ENCODE results near the gene RAB3IL1. TPM values are rescaled to one million over a fixed set of nuclear protein-coding genes. Genes with fewer than 3 reads are reported as not detected.
A peak's percentile ranks its signal among the peaks of the same experiment; 100 is the strongest.

Gene RAB3IL1
- total RNA-seq, 6 donors from 2014 or later = 4.4 to 20.7 (median 10.0) TPM

- Histone ChIP-seq H3K27ac (peak overlapping the region in 1 of 4 donors; percentile 42), H3K4me1 (peaks cover 6 to 9% (median 7%) of the 10 kb centered on the region in 4 donors), H3K4me3 (no peak overlapping the region), H3K36me3 (no peaks in the 10 kb centered on the region), H3K9me3 (no peaks in the 10 kb centered on the region), H3K27me3 (no peaks in the 10 kb centered on the region)
- TF ChIP-seq POLR2A (IDR thresholded peaks at IDR 0.05) = peak in 1 of 4 donors; percentile 25
- no peak for TF ChIP-seq EP300 (IDR thresholded peaks at IDR 0.05)
- TF ChIP-seq POLR2AphosphoS5 (IDR thresholded peaks at IDR 0.05) = peak in 1 of 2 donors; percentile 33
- ATAC-seq (ENCODE audit: low FRiP score in 2 of 2) = peak; percentile 56 to 83
- peak in 1 of 2 donors; percentile 79 for DNase-seq
- WGBS, 2 donors = 43 to 68% methylated on average over 8 to 9 of the region's 9 CpGs
These were observed 32.0 kb upstream of the RAB3IL1 start for GRCh38 chr11:61949169-61950034.

GRCh38 chr11:61948505-61948904 lies 31.1 kb upstream of the RAB3IL1 start:
- Histone ChIP-seq H3K36me3 (no peaks in the 10 kb centered on the region), H3K4me3 (no peak overlapping the region), H3K27me3 (no peaks in the 10 kb centered on the region), H3K27ac (no peak overlapping the region), H3K4me1 (peaks cover 3 to 7% (median 6%) of the 10 kb centered on the region in 4 donors), H3K9me3 (no peaks in the 10 kb centered on the region)
- DNase-seq (no peak), ATAC-seq (ENCODE audit: low FRiP score in 2 of 2) (no peak)
- 77 to 82% methylated on average over 7 of the region's 7 CpGs for WGBS, 2 donors
- no peak for TF ChIP-seq POLR2AphosphoS5 (IDR thresholded peaks at IDR 0.05)

- Histone ChIP-seq H3K36me3 (no peaks in the 10 kb centered on the region), H3K27me3 (no peaks in the 10 kb centered on the region), H3K4me3 (no peak overlapping the region), H3K9me3 (no peaks in the 10 kb centered on the region), H3K27ac (no peak overlapping the region), H3K4me1 (peaks cover 3 to 7% (median 6%) of the 10 kb centered on the region in 4 donors)
- WGBS, 2 donors = 2 to 6% methylated on average over 7 to 8 of the region's 8 CpGs
- ATAC-seq (ENCODE audit: low FRiP score in 2 of 2) = peak; percentile 88 to 94
- TF ChIP-seq CTCF (IDR thresholded peaks at IDR 0.05) = peak; percentile 81 to 94 (median 88)
- no peak for TF ChIP-seq EP300 (IDR thresholded peaks at IDR 0.05)
- peak in 1 of 2 donors; percentile 21 for TF ChIP-seq POLR2AphosphoS5 (IDR thresholded peaks at IDR 0.05)
- peak in 1 of 2 donors; percentile 89 for DNase-seq
These were observed 30.3 kb upstream of the RAB3IL1 start for GRCh38 chr11:61947486-61948210.

GRCh38 chr11:61946894-61947293 lies 29.5 kb upstream of the RAB3IL1 start:
- WGBS, 2 donors = 93 to 99% methylated on average over 5 of the region's 5 CpGs
- TF ChIP-seq POLR2A (IDR thresholded peaks at IDR 0.05) (no peak), POLR2AphosphoS5 (IDR thresholded peaks at IDR 0.05) (no peak), EP300 (IDR thresholded peaks at IDR 0.05) (no peak), CTCF (IDR thresholded peaks at IDR 0.05) (no peak)
- no peaks in the 10 kb centered on the region for H3K36me3 ChIP-seq
- no peak overlapping the region for H3K4me3 ChIP-seq
- no peak for ATAC-seq (ENCODE audit: low FRiP score in 2 of 2)
- no peak for DNase-seq
- H3K27me3 ChIP-seq = no peaks in the 10 kb centered on the region
- peaks cover 3 to 7% (median 6%) of the 10 kb centered on the region in 4 donors for H3K4me1 ChIP-seq
- H3K9me3 ChIP-seq = no peaks in the 10 kb centered on the region
- H3K27ac ChIP-seq = no peak overlapping the region

- no peak overlapping the region for H3K4me3 ChIP-seq
- 85 to 87% methylated on average over 11 to 13 of the region's 13 CpGs for WGBS, 2 donors
- no peaks in the 10 kb centered on the region for H3K27me3 ChIP-seq
- TF ChIP-seq EP300 (IDR thresholded peaks at IDR 0.05) = no peak
- no peak for TF ChIP-seq CTCF (IDR thresholded peaks at IDR 0.05)
- no peak for TF ChIP-seq POLR2AphosphoS5 (IDR thresholded peaks at IDR 0.05)
- no peak for TF ChIP-seq POLR2A (IDR thresholded peaks at IDR 0.05)
- H3K27ac ChIP-seq = no peak overlapping the region
- DNase-seq (peak in 1 of 2 donors; percentile 52), ATAC-seq (ENCODE audit: low FRiP score in 2 of 2) (no peak)
- H3K9me3 ChIP-seq = no peaks in the 10 kb centered on the region
- peaks cover 3 to 7% (median 6%) of the 10 kb centered on the region in 4 donors for H3K4me1 ChIP-seq
- no peaks in the 10 kb centered on the region for H3K36me3 ChIP-seq
These were observed 27.8 kb upstream of the RAB3IL1 start for GRCh38 chr11:61945191-61945590.
